NT2/D1 (cell line): ENCODE measurements around the gene SPINK2.

Experiments used
- SUZ12 ChIP-seq: IDR thresholded peaks from 2 replicates; pipeline ENCODE4 v1.6.1; 2011; ENCODE audit not compliant: insufficient read length, insufficient read depth; ENCODE audit errors: extremely low read depth
- YY1 ChIP-seq: IDR thresholded peaks from 2 replicates; pipeline ENCODE4 v1.6.1; 2011; ENCODE audit not compliant: insufficient read length, insufficient read depth

GRCh38 chr4:56791316-56791715 is 30.2 kb downstream of the SPINK2 start:
- TF ChIP-seq YY1, result no peak
- TF ChIP-seq SUZ12, result no peak
